GM12873 (cell line): ENCODE data around the gene WDFY2.

Source experiments
- CTCF ChIP-seq: IDR thresholded peaks from 2 replicates; pipeline ENCODE4 v1.5.1; 2012; ENCODE audit warnings: low read depth, mild to moderate bottlenecking, moderate library complexity, low read length, control low read depth; ENCODE audit not compliant: insufficient read depth; ENCODE audit errors: missing control alignments

WDFY2 gene

GRCh38 chr13:51768976-51769375 is 184.7 kb downstream of the WDFY2 start:
- TF ChIP-seq CTCF: no peak

- TF ChIP-seq CTCF: no peak
Observed at GRCh38 chr13:51769455-51770127, 185.3 kb downstream of the WDFY2 start.

- no peak for TF ChIP-seq CTCF
Observed at GRCh38 chr13:51770160-51770559, 185.9 kb downstream of the WDFY2 start.

GRCh38 chr13:51770681-51771417 is 186.6 kb downstream of the WDFY2 start:
- TF ChIP-seq CTCF: no peak

GRCh38 chr13:51771418-51772104 is 187.3 kb downstream of the WDFY2 start:
- TF ChIP-seq CTCF: no peak

- TF ChIP-seq CTCF: no peak
Observed at GRCh38 chr13:51772105-51772455, 187.8 kb downstream of the WDFY2 start.

GRCh38 chr13:51772781-51773180 is 188.5 kb downstream of the WDFY2 start:
- no peak for TF ChIP-seq CTCF
